Esophagus muscularis mucosa (tissue), 4 donors: ENCODE data around the gene FSHR.

Experiments
- CTCF ChIP-seq, 3 experiments: fragments of 200-600 bp in 2 of 3; fragments of 450-650 bp in 1 of 3; sonication (generic) in 2 of 3; IDR thresholded peaks; one replicate each; pipeline ENCODE4 v1.5.1; 2017 to 2019; ENCODE audit warnings: antibody characterized with exemption in 3 of 3, mild to moderate bottlenecking in 2 of 3, moderate library complexity in 1 of 3
- EP300 ChIP-seq: sonication (generic); formaldehyde crosslinking; IDR thresholded peaks from one replicate; pipeline ENCODE4 v1.6.1; 2017; ENCODE audit warnings: antibody characterized with exemption
- POLR2AphosphoS5 ChIP-seq, 2 donors: sonication (generic); formaldehyde crosslinking; IDR thresholded peaks; one replicate each; pipeline ENCODE4 v1.6.1; 2017; ENCODE audit warnings: antibody characterized with exemption in 2 of 2

- TF ChIP-seq CTCF (IDR thresholded peaks at IDR 0.05) = no peak
- TF ChIP-seq POLR2AphosphoS5 (IDR thresholded peaks at IDR 0.05) = no peak
- TF ChIP-seq EP300 = no peak
These were observed 122.2 kb downstream of the FSHR start for GRCh38 chr2:49032126-49032525.
